HL-60 (cell line): Measurements from ENCODE around the gene NF1.

Experiments used
- DNase-seq, 2 experiments: peaks; one replicate each; pipeline ENCODE4 v3.0.0-alpha.2; 2010 to 2020; ENCODE audit warnings: low read depth in 1 of 2, low spot score in 1 of 2
- H3K27ac ChIP-seq: fragments of 250-450 bp; sonication (Bioruptor Pico); replicated peaks from 2 replicates; pipeline ENCODE4 v1.5.1; 2020; ENCODE audit warnings: mild to moderate bottlenecking, moderate library complexity
- H3K27me3 ChIP-seq: fragments of 250-450 bp; sonication (Bioruptor Pico); 2 replicates; pipeline ENCODE4 v1.5.1; 2021; ENCODE audit warnings: mild to moderate bottlenecking, moderate library complexity; ENCODE audit not compliant: insufficient read depth, poor library complexity, severe bottlenecking
- H3K4me3 ChIP-seq: replicated peaks from 2 replicates; pipeline ENCODE4 v1.5.1; 2011; ENCODE audit warnings: mild to moderate bottlenecking, control low read depth, low read length; ENCODE audit not compliant: insufficient read depth
- GABPA ChIP-seq: IDR thresholded peaks from 2 replicates; pipeline ENCODE4 v1.6.1; 2012; ENCODE audit warnings: low read depth
- POLR2AphosphoS5 ChIP-seq: IDR thresholded peaks from 2 replicates; pipeline ENCODE4 v1.6.1; 2012; ENCODE audit warnings: low read depth
- SPI1 ChIP-seq: IDR thresholded peaks from 2 replicates; pipeline ENCODE4 v1.6.1; 2012; ENCODE audit warnings: low read depth, mild to moderate bottlenecking, borderline replicate concordance
- TF ChIP-seq, protein P1 (sequence below): IDR thresholded peaks from 2 replicates; pipeline ENCODE4 v1.6.1; 2012; ENCODE audit warnings: low read depth; ENCODE audit not compliant: insufficient replicate concordance
- TF ChIP-seq, protein P2 (sequence below): IDR thresholded peaks from one replicate; pipeline ENCODE4 v1.5.1; 2011; ENCODE audit warnings: low read length, control low read depth, inconsistent platforms; ENCODE audit not compliant: insufficient read depth

The NF1 gene

DNA sequence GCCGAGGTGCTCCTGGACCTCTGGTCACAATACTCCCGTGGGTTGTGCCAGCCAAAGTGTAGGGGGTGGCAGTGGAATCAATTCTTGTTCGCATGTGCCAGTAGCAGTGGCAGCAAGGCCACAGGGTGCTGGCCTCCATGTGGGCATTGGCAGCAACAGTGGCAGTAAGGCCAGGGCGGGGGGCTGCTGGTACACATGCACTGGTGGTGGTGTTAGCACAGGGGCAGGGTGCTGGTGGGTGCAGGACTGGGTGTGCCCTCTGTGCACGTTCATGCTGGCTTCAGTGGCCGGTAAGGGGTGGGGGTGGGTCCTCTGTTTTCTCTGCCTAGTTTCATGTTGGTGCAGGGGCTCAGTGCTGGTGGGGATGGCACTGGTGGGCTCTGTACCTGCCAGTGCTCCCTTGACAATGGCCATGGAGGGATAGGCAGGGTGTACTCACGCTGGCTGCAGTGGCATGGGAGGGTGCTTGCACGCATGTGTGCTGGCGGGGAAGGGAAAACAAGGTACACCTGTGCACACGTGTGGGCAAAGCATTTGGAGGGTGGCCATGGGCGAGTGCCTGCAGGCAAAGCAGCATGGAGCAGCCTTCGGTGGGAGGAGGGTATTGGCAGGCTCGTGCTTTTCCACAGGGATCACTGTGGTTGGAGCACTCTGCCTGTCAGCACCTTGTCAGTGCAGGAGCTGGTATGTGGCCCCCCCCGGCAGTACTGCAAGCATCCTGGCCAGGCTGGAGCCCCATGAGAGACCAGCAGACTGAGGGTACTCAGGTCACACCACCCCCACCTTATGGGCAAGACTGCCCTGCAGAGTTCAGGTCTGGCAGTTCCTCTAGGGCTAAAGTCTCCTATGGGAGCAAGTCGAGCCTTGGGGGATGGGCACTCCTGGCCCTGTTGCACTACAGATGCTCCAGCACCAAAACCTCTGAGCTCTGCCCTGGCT is 35.8 kb downstream of the NF1 start:
- Histone ChIP-seq H3K27ac (no peak overlapping the region), H3K4me3 (no peak overlapping the region), H3K27me3 (no peaks in the 10 kb centered on the region)
- no peak for TF ChIP-seq POLR2AphosphoS5
- TF ChIP-seq SPI1 = no peak
- TF ChIP-seq, protein P1, sequence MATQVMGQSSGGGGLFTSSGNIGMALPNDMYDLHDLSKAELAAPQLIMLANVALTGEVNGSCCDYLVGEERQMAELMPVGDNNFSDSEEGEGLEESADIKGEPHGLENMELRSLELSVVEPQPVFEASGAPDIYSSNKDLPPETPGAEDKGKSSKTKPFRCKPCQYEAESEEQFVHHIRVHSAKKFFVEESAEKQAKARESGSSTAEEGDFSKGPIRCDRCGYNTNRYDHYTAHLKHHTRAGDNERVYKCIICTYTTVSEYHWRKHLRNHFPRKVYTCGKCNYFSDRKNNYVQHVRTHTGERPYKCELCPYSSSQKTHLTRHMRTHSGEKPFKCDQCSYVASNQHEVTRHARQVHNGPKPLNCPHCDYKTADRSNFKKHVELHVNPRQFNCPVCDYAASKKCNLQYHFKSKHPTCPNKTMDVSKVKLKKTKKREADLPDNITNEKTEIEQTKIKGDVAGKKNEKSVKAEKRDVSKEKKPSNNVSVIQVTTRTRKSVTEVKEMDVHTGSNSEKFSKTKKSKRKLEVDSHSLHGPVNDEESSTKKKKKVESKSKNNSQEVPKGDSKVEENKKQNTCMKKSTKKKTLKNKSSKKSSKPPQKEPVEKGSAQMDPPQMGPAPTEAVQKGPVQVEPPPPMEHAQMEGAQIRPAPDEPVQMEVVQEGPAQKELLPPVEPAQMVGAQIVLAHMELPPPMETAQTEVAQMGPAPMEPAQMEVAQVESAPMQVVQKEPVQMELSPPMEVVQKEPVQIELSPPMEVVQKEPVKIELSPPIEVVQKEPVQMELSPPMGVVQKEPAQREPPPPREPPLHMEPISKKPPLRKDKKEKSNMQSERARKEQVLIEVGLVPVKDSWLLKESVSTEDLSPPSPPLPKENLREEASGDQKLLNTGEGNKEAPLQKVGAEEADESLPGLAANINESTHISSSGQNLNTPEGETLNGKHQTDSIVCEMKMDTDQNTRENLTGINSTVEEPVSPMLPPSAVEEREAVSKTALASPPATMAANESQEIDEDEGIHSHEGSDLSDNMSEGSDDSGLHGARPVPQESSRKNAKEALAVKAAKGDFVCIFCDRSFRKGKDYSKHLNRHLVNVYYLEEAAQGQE = no peak
- no peak for TF ChIP-seq GABPA
- TF ChIP-seq, protein P2, sequence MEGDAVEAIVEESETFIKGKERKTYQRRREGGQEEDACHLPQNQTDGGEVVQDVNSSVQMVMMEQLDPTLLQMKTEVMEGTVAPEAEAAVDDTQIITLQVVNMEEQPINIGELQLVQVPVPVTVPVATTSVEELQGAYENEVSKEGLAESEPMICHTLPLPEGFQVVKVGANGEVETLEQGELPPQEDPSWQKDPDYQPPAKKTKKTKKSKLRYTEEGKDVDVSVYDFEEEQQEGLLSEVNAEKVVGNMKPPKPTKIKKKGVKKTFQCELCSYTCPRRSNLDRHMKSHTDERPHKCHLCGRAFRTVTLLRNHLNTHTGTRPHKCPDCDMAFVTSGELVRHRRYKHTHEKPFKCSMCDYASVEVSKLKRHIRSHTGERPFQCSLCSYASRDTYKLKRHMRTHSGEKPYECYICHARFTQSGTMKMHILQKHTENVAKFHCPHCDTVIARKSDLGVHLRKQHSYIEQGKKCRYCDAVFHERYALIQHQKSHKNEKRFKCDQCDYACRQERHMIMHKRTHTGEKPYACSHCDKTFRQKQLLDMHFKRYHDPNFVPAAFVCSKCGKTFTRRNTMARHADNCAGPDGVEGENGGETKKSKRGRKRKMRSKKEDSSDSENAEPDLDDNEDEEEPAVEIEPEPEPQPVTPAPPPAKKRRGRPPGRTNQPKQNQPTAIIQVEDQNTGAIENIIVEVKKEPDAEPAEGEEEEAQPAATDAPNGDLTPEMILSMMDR = no peak
- no peak for DNase-seq

DNA sequence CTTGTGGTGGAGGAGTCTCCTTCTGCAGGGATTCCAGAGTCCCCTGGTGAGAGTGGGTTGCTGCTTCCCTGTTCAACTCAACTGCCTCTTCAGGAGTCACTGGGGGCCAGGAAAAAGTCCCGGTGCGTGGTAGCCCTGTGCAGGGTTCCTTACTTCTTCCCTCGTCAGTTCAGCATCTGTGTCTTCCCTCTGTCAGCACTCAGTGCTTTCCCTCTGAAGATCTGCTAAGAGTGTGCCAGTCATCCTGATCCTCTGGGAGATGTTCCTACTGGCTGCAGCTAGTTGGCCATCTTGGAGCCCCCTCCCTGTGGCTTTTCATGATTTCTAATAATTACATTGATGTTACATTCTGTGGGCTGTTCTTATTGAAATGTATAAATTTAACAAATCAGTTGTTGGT is 36.5 kb downstream of the NF1 start:
- TF ChIP-seq SPI1 = no peak
- TF ChIP-seq GABPA = no peak
- TF ChIP-seq POLR2AphosphoS5 = no peak
- DNase-seq = no peak
- no peak overlapping the region for H3K27ac ChIP-seq

DNA sequence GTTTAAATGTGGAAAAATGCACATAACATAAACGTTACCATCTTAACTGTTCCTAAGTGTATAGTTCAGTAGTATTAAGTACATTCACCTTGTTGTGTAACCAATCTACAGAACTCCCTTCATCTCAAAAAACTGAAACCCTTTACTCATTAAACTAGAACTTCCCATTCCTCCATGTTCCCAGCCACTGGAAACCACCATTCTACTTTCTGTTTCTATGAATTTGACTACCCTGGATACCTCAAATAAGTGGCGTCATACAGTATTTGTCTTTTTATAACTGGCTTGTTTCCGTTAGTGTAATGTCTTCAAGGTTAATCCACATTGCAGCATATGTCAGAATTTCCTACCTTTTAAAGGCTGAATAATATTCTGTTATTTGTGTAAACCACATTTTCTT is 38.2 kb downstream of the NF1 start:
- no peaks in the 10 kb centered on the region for H3K27me3 ChIP-seq
- TF ChIP-seq POLR2AphosphoS5 (no peak), SPI1 (no peak)
- TF ChIP-seq, protein P2 = no peak
- TF ChIP-seq, protein P1 = no peak
- H3K27ac ChIP-seq = no peak overlapping the region
- no peak overlapping the region for H3K4me3 ChIP-seq
- DNase-seq = no peak

More for the DNA sequence above, 36.5 kb downstream of the NF1 start:
- Histone ChIP-seq H3K4me3 (no peak overlapping the region), H3K27me3 (no peaks in the 10 kb centered on the region)

DNA sequence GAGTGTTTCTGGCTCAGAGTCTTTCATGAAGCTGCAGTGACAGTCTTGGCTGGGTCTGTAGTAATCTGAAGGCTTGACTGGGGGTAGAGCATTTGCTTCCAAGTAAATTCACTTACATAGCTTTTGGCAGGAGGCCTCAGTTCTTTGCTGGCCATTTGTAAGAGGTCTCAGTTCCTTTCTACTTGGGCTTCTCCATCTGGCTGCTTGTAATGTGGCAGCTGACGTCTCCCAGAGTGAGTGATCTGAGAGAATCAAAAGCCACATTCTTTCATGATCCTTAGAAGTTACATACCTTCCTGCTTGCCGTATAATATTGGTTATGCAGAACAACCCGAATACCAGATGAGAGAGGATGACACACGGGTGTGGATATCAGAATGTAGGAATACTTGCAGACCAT is 39.8 kb downstream of the NF1 start:
- DNase-seq = no peak
- no peak overlapping the region for H3K27ac ChIP-seq
- H3K4me3 ChIP-seq = no peak overlapping the region
- no peaks in the 10 kb centered on the region for H3K27me3 ChIP-seq
- TF ChIP-seq SPI1 = no peak
- no peak for TF ChIP-seq GABPA
- TF ChIP-seq, protein P1 = no peak
- TF ChIP-seq, protein P2 = no peak
- TF ChIP-seq POLR2AphosphoS5 = no peak
